H9 (cell line): Measurements from ENCODE around the gene PCNX4. TPM values are rescaled to one million over a fixed set of nuclear protein-coding genes. Genes with fewer than 3 reads are reported as not detected.
A peak's percentile ranks its signal among the peaks of the same experiment; 100 is the strongest.

ENCODE experiments used
- DNase-seq: peaks from one replicate; pipeline ENCODE4 v3.0.0-alpha.2; 2017
- H2AFZ ChIP-seq: one replicate; pipeline ENCODE4 v1.6.1; 2013; ENCODE audit warnings: mild to moderate bottlenecking, low read length, control low read depth, moderate library complexity
- H2AK5ac ChIP-seq: 2 replicates; pipeline ENCODE4 v1.6.1; 2013; ENCODE audit warnings: low read length, control low read depth, mixed read lengths; ENCODE audit not compliant: insufficient read length
- H2BK120ac ChIP-seq: one replicate; pipeline ENCODE4 v1.6.1; 2013; ENCODE audit warnings: low read depth, mild to moderate bottlenecking, low read length, control low read depth, inconsistent platforms; ENCODE audit not compliant: poor library complexity, severe bottlenecking
- H2BK12ac ChIP-seq: 2 replicates; pipeline ENCODE4 v1.6.1; 2013; ENCODE audit warnings: low read length, control low read depth, mixed read lengths, low read depth; ENCODE audit not compliant: insufficient read length
- H2BK15ac ChIP-seq: 2 replicates; pipeline ENCODE4 v1.6.1; 2013; ENCODE audit warnings: low read depth, low read length, control low read depth
- H2BK20ac ChIP-seq: one replicate; pipeline ENCODE4 v1.6.1; 2013; ENCODE audit warnings: low read depth, mild to moderate bottlenecking, low read length, control low read depth, inconsistent platforms; ENCODE audit not compliant: poor library complexity, severe bottlenecking
- H2BK5ac ChIP-seq: 2 replicates; pipeline ENCODE4 v1.6.1; 2013; ENCODE audit warnings: low read length, control low read depth, mixed read lengths; ENCODE audit not compliant: insufficient read length
- H3K14ac ChIP-seq: 2 replicates; pipeline ENCODE4 v1.6.1; 2013; ENCODE audit warnings: low read length, control low read depth; ENCODE audit not compliant: insufficient read depth
- H3K18ac ChIP-seq: 2 replicates; pipeline ENCODE4 v1.6.1; 2013; ENCODE audit warnings: low read depth, mild to moderate bottlenecking, mixed read lengths, low read length, control low read depth; ENCODE audit not compliant: insufficient read length
- H3K23ac ChIP-seq: 2 replicates; pipeline ENCODE4 v1.6.1; 2013; ENCODE audit warnings: low read length, control low read depth, mixed read lengths, low read depth; ENCODE audit not compliant: insufficient read length
- H3K23me2 ChIP-seq: 2 replicates; pipeline ENCODE4 v1.6.1; 2013; ENCODE audit warnings: low read depth, mild to moderate bottlenecking, mixed read lengths, low read length, control low read depth; ENCODE audit not compliant: insufficient read length, poor library complexity, severe bottlenecking
- H3K27ac ChIP-seq: 2 replicates; pipeline ENCODE4 v1.5.1; 2013; ENCODE audit warnings: low read length, control low read depth, mixed read lengths, low read depth; ENCODE audit not compliant: insufficient read length
- H3K27me3 ChIP-seq: 2 replicates; pipeline ENCODE4 v1.6.1; 2013; ENCODE audit warnings: low read length, control low read depth, inconsistent platforms; ENCODE audit not compliant: insufficient read depth
- H3K4ac ChIP-seq: 2 replicates; pipeline ENCODE4 v1.6.1; 2013; ENCODE audit warnings: low read depth, mild to moderate bottlenecking, control low read depth, inconsistent platforms, low read length, moderate library complexity
- H3K4me1 ChIP-seq: 2 replicates; pipeline ENCODE4 v1.6.1; 2013; ENCODE audit warnings: low read length, control low read depth, inconsistent platforms; ENCODE audit not compliant: insufficient read depth
- H3K4me2 ChIP-seq: 2 replicates; pipeline ENCODE4 v1.6.1; 2013; ENCODE audit warnings: low read length, control low read depth, mixed read lengths; ENCODE audit not compliant: insufficient read length, insufficient read depth
- H3K56ac ChIP-seq: 2 replicates; pipeline ENCODE4 v1.6.1; 2013; ENCODE audit warnings: low read depth, mild to moderate bottlenecking, mixed read lengths, low read length, control low read depth; ENCODE audit not compliant: insufficient read length
- H3K79me1 ChIP-seq: 2 replicates; pipeline ENCODE4 v1.6.1; 2013; ENCODE audit warnings: low read depth, mild to moderate bottlenecking, moderate library complexity, low read length, control low read depth, inconsistent platforms; ENCODE audit not compliant: insufficient read depth, poor library complexity, severe bottlenecking
- H3K79me2 ChIP-seq: 2 replicates; pipeline ENCODE4 v1.6.1; 2013; ENCODE audit warnings: low read length, control low read depth, inconsistent platforms; ENCODE audit not compliant: insufficient read depth
- H3K9ac ChIP-seq: 2 replicates; pipeline ENCODE4 v1.6.1; 2013; ENCODE audit warnings: low read length, control low read depth, mixed read lengths; ENCODE audit not compliant: insufficient read length; ENCODE audit errors: extremely low read depth
- H3K9me3 ChIP-seq: one replicate; pipeline ENCODE4 v1.6.1; 2013; ENCODE audit warnings: low read depth, low read length, inconsistent platforms; ENCODE audit not compliant: control insufficient read depth
- H3T11ph ChIP-seq: one replicate; pipeline ENCODE4 v1.6.1; 2013; ENCODE audit warnings: mild to moderate bottlenecking, low read length, control low read depth, inconsistent platforms
- H4K20me1 ChIP-seq: one replicate; pipeline ENCODE4 v1.6.1; 2013; ENCODE audit not compliant: control insufficient read depth, insufficient read length, insufficient read depth
- H4K5ac ChIP-seq: 2 replicates; pipeline ENCODE4 v1.6.1; 2013; ENCODE audit warnings: low read depth, mild to moderate bottlenecking, mixed read lengths, low read length, control low read depth; ENCODE audit not compliant: insufficient read length
- H4K8ac ChIP-seq: replicated peaks from 2 replicates; pipeline ENCODE4 v1.6.1; 2013; ENCODE audit warnings: low read length, control low read depth, mixed read lengths, low read depth; ENCODE audit not compliant: insufficient read length
- H4K91ac ChIP-seq: 2 replicates; pipeline ENCODE4 v1.6.1; 2013; ENCODE audit warnings: low read depth, mild to moderate bottlenecking, moderate library complexity, mixed read lengths, low read length, control low read depth; ENCODE audit not compliant: insufficient read length
- H3K27ac Mint-ChIP-seq, 3 experiments: 2 replicates in 2 of 3; 3 replicates in 1 of 3; pipeline ENCODE4 v1.8.0; 2020 to 2021; ENCODE audit warnings: mixed read lengths in 3 of 3, mild to moderate bottlenecking in 1 of 3, moderate library complexity in 1 of 3
- H3K27me3 Mint-ChIP-seq: 2 replicates; pipeline ENCODE4 v1.8.0; 2021; ENCODE audit warnings: low read depth, mild to moderate bottlenecking, moderate library complexity, mixed read lengths
- H3K36me3 Mint-ChIP-seq, 3 experiments: 2 replicates in 2 of 3; 3 replicates in 1 of 3; pipeline ENCODE4 v1.8.0; 2020 to 2021; ENCODE audit warnings: low read depth in 3 of 3, mixed read lengths in 3 of 3; ENCODE audit not compliant: insufficient read depth in 1 of 3
- H3K4me1 Mint-ChIP-seq, 2 experiments: 2 replicates each; pipeline ENCODE4 v1.8.0; 2020; ENCODE audit warnings: mixed read lengths in 2 of 2
- H3K4me3 Mint-ChIP-seq, 2 experiments: 2 replicates in 1 of 2; 3 replicates in 1 of 2; pipeline ENCODE4 v1.8.0; 2020 to 2021; ENCODE audit warnings: mild to moderate bottlenecking in 2 of 2, mixed read lengths in 2 of 2, moderate library complexity in 1 of 2
- H3K9me3 Mint-ChIP-seq, 2 experiments: 2 replicates in 1 of 2; 3 replicates in 1 of 2; pipeline ENCODE4 v1.8.0; 2020; ENCODE audit warnings: mild to moderate bottlenecking in 2 of 2, mixed read lengths in 2 of 2, moderate library complexity in 1 of 2
- WGBS: extraction: QIAGEN DNeasy Blood & Tissue Kit; methylation state at CpG from one replicate; pipeline ENCODE4 v1.1.7; 2013; ENCODE audit warnings: missing lambda C conversion rate, low lambda C conversion rate, mixed read lengths; ENCODE audit not compliant: insufficient read length; ENCODE audit errors: extremely low coverage; 5-methylcytosine and 5-hydroxymethylcytosine counted together
- total RNA-seq: library from RNA; stranded (reverse); gene quantifications from 2 replicates; pipeline ENCODE4 v1.2.1, GENCODE V29; 2021
- TF ChIP-seq, protein P1 (sequence below): fragments of 200-600 bp; sonication (generic); conservative IDR thresholded peaks from 3 replicates; pipeline ENCODE4 v1.8.0; 2021; ENCODE audit warnings: antibody characterized with exemption, mild to moderate bottlenecking

Gene PCNX4
- total RNA-seq, 1 experiment from 2014 or later, result 40.0 TPM

GRCh38 chr14:60094306-60094897, 2.7 kb downstream of the PCNX4 start:
- TF ChIP-seq, protein P1, sequence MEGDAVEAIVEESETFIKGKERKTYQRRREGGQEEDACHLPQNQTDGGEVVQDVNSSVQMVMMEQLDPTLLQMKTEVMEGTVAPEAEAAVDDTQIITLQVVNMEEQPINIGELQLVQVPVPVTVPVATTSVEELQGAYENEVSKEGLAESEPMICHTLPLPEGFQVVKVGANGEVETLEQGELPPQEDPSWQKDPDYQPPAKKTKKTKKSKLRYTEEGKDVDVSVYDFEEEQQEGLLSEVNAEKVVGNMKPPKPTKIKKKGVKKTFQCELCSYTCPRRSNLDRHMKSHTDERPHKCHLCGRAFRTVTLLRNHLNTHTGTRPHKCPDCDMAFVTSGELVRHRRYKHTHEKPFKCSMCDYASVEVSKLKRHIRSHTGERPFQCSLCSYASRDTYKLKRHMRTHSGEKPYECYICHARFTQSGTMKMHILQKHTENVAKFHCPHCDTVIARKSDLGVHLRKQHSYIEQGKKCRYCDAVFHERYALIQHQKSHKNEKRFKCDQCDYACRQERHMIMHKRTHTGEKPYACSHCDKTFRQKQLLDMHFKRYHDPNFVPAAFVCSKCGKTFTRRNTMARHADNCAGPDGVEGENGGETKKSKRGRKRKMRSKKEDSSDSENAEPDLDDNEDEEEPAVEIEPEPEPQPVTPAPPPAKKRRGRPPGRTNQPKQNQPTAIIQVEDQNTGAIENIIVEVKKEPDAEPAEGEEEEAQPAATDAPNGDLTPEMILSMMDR, result no peak
- Histone ChIP-seq H2AFZ (no peak overlapping the region), H2BK5ac (no peak overlapping the region), H3K9ac (peak overlapping the region; percentile 10), H2BK12ac (no peak overlapping the region), H4K8ac (no peak overlapping the region), H2BK15ac (no peak overlapping the region), H3K18ac (no peak overlapping the region), H4K20me1 (no peaks in the 10 kb centered on the region), H4K91ac (no peak overlapping the region), H3T11ph (no peak overlapping the region), H2BK20ac (no peak overlapping the region), H3K79me1 (peaks cover 7% of the 10 kb centered on the region), H3K4me1 (peaks cover 4% of the 10 kb centered on the region; the same call in 1 of the 2 replicates), H3K9me3 (no peaks in the 10 kb centered on the region), H3K27ac (no peak overlapping the region), H3K56ac (no peak overlapping the region), H3K14ac (no peak overlapping the region), H3K4ac (no peak overlapping the region), H3K23me2 (peaks cover 10% of the 10 kb centered on the region), H3K79me2 (peaks cover 15% of the 10 kb centered on the region; the same call in 1 of the 2 replicates), H3K4me2 (peak overlapping the region; percentile 34), H4K5ac (no peak overlapping the region), H3K23ac (no peak overlapping the region), H3K27me3 (no peaks in the 10 kb centered on the region), H2BK120ac (no peak overlapping the region), H2AK5ac (no peak overlapping the region)
- peaks cover 29 to 31% of the 10 kb centered on the region in 2 experiments for H3K4me1 Mint-ChIP-seq
- peak overlapping the region; percentile 87 to 96; a peak in 4 of 5 replicates for H3K4me3 Mint-ChIP-seq
- no peaks in the 10 kb centered on the region for H3K27me3 Mint-ChIP-seq
- peaks cover 13 to 17% (median 16%) of the 10 kb centered on the region in 3 experiments for H3K36me3 Mint-ChIP-seq
- H3K27ac Mint-ChIP-seq, result peak overlapping the region in 1 of 3 experiments; percentile 62; a peak in 3 of 7 replicates
- DNase-seq, result peak; percentile 61
- no CpG with 5 or more reads among the region's 5 CpGs for WGBS
- peaks cover 0 to 2% of the 10 kb centered on the region in 2 experiments; a peak in 2 of 5 replicates for H3K9me3 Mint-ChIP-seq
